ENCODE data around the gene IPP. TPM values are rescaled to one million over a fixed set of nuclear protein-coding genes. Genes with fewer than 3 reads are reported as not detected.

IPP gene
- total and polyA plus RNA-seq, 2 of the 4 experiments (the other 2 are of a cell fraction), result 4.6 to 10.6 TPM

DNA sequence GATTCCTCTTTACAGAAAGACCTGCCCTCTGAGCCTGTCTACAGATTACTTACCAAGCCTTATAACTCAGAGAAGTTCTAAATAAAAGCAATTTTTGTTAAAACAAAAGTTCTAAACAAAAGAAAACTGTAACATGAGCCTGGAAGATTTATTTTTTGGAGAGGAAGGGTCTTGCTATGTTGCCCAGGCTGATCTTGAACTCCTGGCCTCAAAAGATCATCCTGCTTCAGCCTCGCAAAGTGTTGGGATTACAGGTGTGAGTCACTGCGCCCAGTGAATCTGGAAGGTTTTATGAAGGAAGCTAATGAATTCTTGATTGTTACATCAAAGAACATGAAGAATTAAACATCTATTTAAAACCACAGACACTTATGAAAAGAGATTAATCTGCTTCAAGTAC, 91.2 kb downstream of the IPP start:
- no peak overlapping the region for H3K23ac ChIP-seq (ENCODE audit: low read depth, low read length)
- POLR2A ChIA-PET (ENCODE audit: unreplicated experiment), result no interaction called here
- no peak overlapping the region for H2BK5ac ChIP-seq (ENCODE audit: low read depth, low read length, poor library complexity, severe bottlenecking)
- intact Hi-C loops (cut with micrococcal nuclease) (no loop called here), in situ Hi-C loops (cut with MboI; ENCODE audit: low sequenced_read_pairs) (no loop called here), dilution Hi-C loops (cut with HindIII; ENCODE audit: low sequenced_read_pairs, unreplicated experiment) (no loop called here)
- H3K14ac ChIP-seq (replicated peaks; ENCODE audit: low read depth, low read length), result no peak overlapping the region
- no peak for ATAC-seq (ENCODE audit: low read depth)
- no CpG with 5 or more reads among the region's 2 CpGs for WGBS, 2 experiments (ENCODE audit: extremely low coverage in 2 of 2, insufficient read length in 1 of 2)
- TF ChIP-seq, protein P1, sequence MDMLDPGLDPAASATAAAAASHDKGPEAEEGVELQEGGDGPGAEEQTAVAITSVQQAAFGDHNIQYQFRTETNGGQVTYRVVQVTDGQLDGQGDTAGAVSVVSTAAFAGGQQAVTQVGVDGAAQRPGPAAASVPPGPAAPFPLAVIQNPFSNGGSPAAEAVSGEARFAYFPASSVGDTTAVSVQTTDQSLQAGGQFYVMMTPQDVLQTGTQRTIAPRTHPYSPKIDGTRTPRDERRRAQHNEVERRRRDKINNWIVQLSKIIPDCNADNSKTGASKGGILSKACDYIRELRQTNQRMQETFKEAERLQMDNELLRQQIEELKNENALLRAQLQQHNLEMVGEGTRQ (IDR thresholded peaks at IDR 0.05; ENCODE audit: low read depth, low read length), result no peak
- TF ChIP-seq CHD1 (IDR thresholded peaks at IDR 0.05; ENCODE audit: low read depth, low read length) (no peak), MAZ (IDR thresholded peaks at IDR 0.05; ENCODE audit: borderline replicate concordance, low read depth, low read length) (no peak), RAD21 (IDR thresholded peaks at IDR 0.05; ENCODE audit: low read length) (no peak), BHLHE40 (IDR thresholded peaks at IDR 0.05; ENCODE audit: low read depth, low read length) (no peak), POLR2A (IDR thresholded peaks at IDR 0.05; ENCODE audit: low read depth, low read length) (no peak), MXI1 (IDR thresholded peaks at IDR 0.05; ENCODE audit: borderline replicate concordance, low read depth, low read length) (no peak), MAFK (IDR thresholded peaks at IDR 0.05; ENCODE audit: low read depth, low read length) (no peak), RFX5 (IDR thresholded peaks at IDR 0.05; ENCODE audit: low read depth, low read length) (no peak), NFE2L2 (IDR thresholded peaks at IDR 0.05; ENCODE audit: low read depth, low read length) (no peak), CEBPB (IDR thresholded peaks at IDR 0.05; ENCODE audit: low read depth, low read length) (no peak), SMC3 (IDR thresholded peaks at IDR 0.05; ENCODE audit: low read depth, low read length) (no peak)
- TF ChIP-seq, protein P2, sequence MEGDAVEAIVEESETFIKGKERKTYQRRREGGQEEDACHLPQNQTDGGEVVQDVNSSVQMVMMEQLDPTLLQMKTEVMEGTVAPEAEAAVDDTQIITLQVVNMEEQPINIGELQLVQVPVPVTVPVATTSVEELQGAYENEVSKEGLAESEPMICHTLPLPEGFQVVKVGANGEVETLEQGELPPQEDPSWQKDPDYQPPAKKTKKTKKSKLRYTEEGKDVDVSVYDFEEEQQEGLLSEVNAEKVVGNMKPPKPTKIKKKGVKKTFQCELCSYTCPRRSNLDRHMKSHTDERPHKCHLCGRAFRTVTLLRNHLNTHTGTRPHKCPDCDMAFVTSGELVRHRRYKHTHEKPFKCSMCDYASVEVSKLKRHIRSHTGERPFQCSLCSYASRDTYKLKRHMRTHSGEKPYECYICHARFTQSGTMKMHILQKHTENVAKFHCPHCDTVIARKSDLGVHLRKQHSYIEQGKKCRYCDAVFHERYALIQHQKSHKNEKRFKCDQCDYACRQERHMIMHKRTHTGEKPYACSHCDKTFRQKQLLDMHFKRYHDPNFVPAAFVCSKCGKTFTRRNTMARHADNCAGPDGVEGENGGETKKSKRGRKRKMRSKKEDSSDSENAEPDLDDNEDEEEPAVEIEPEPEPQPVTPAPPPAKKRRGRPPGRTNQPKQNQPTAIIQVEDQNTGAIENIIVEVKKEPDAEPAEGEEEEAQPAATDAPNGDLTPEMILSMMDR (conservative IDR thresholded peaks at IDR 0.05; ENCODE audit: low read depth, low read length), result no peak
- no peak overlapping the region for H3K4ac ChIP-seq (ENCODE audit: low read depth, low read length)
- peaks cover 32 to 62% of the 10 kb centered on the region in 2 experiments for H3K79me1 ChIP-seq (ENCODE audit: low read depth in 1 of 2, low read length in 2 of 2)
- CTCF ChIA-PET, result no interaction called here
- no peak overlapping the region for H3K4me2 ChIP-seq (ENCODE audit: low read depth, low read length)
- no peaks in the 10 kb centered on the region for H3K9me3 ChIP-seq (ENCODE audit: control insufficient read depth, insufficient read depth, low read length)
- no peak for DNase-seq
- no peak overlapping the region for H2AFZ ChIP-seq (replicated peaks; ENCODE audit: low read length, poor library complexity)
- no peak overlapping the region for H2AK5ac ChIP-seq (ENCODE audit: low read depth, low read length)
- H3K18ac ChIP-seq (ENCODE audit: low read depth, low read length), result no peak overlapping the region
- H4K20me1 ChIP-seq (ENCODE audit: insufficient read depth, low read length), result peaks cover 21% of the 10 kb centered on the region
- H3K9me1 ChIP-seq (ENCODE audit: insufficient read depth, low read length), result no peaks in the 10 kb centered on the region
- H3K36me3 ChIP-seq (ENCODE audit: control insufficient read depth, insufficient read depth, low read length), result peaks cover 37% of the 10 kb centered on the region
- no peak overlapping the region for H4K91ac ChIP-seq (ENCODE audit: insufficient read depth, low read depth, low read length)
- H2AK9ac ChIP-seq (replicated peaks; ENCODE audit: low read depth, low read length, poor library complexity), result no peak overlapping the region
- no peak overlapping the region for H4K5ac ChIP-seq (ENCODE audit: low read depth, low read length)
- no peak overlapping the region for H4K8ac ChIP-seq (ENCODE audit: low read depth in 2 of 2, low read length in 2 of 2)
- no peak overlapping the region for H3K27ac ChIP-seq (ENCODE audit: insufficient read depth, low read length)
- BruUV-seq (replicated peaks), result no TSS peak
- H2BK120ac ChIP-seq (ENCODE audit: low read depth, low read length), result no peak overlapping the region
- no peak overlapping the region for H3K4me3 ChIP-seq (ENCODE audit: insufficient read depth, low read depth, low read length)
- H3K56ac ChIP-seq (ENCODE audit: extremely low read depth, insufficient read depth, low read length), result no peak overlapping the region
- no peak overlapping the region for H2BK20ac ChIP-seq (ENCODE audit: low read depth, low read length)
- H3K27me3 ChIP-seq (ENCODE audit: control insufficient read depth, insufficient read depth, low read length), result no peaks in the 10 kb centered on the region
- no peak overlapping the region for H2BK15ac ChIP-seq (ENCODE audit: low read depth, low read length)
- H3K9ac ChIP-seq (ENCODE audit: low read depth, low read length), result no peak overlapping the region
- peaks cover 2% of the 10 kb centered on the region; the same call in 1 of the 2 replicates for H3K4me1 ChIP-seq (ENCODE audit: control insufficient read depth, insufficient read depth, low read length)
